Ishikawa (cell line): ENCODE data around the gene WNK2.

Source experiments
- CEBPB ChIP-seq: IDR thresholded peaks from 2 replicates; pipeline ENCODE4 v1.6.1; 2012
- CREB1 ChIP-seq: IDR thresholded peaks from 2 replicates; pipeline ENCODE4 v1.6.1; 2012; ENCODE audit warnings: low read depth
- EGR1 ChIP-seq: IDR thresholded peaks from 2 replicates; pipeline ENCODE4 v1.6.1; 2012
- EP300 ChIP-seq: IDR thresholded peaks from 2 replicates; pipeline ENCODE4 v1.6.1; 2012; ENCODE audit warnings: borderline replicate concordance
- FOXM1 ChIP-seq: IDR thresholded peaks from 2 replicates; pipeline ENCODE4 v1.6.1; 2012; ENCODE audit warnings: low read depth, borderline replicate concordance
- NFIC ChIP-seq: IDR thresholded peaks from 2 replicates; pipeline ENCODE4 v1.6.1; 2012
- RAD21 ChIP-seq: IDR thresholded peaks from 2 replicates; pipeline ENCODE4 v1.6.1; 2012; ENCODE audit warnings: low read depth
- TAF1 ChIP-seq: IDR thresholded peaks from 2 replicates; pipeline ENCODE4 v1.6.1; 2012; ENCODE audit warnings: low read depth, mild to moderate bottlenecking
- TCF12 ChIP-seq: IDR thresholded peaks from 2 replicates; pipeline ENCODE4 v1.6.1; 2012; ENCODE audit warnings: low read depth
- TEAD4 ChIP-seq: IDR thresholded peaks from 2 replicates; pipeline ENCODE4 v1.6.1; 2012
- YY1 ChIP-seq: IDR thresholded peaks from 2 replicates; pipeline ENCODE4 v1.6.1; 2012; ENCODE audit warnings: low read depth
- ZBTB7A ChIP-seq: IDR thresholded peaks from 2 replicates; pipeline ENCODE4 v1.6.1; 2012; ENCODE audit warnings: low read depth
- TF ChIP-seq, protein P1 (sequence below): IDR thresholded peaks from 2 replicates; pipeline ENCODE4 v1.6.1; 2012
- TF ChIP-seq, protein P2 (sequence below): IDR thresholded peaks from 2 replicates; pipeline ENCODE4 v1.6.1; 2012; ENCODE audit warnings: low read depth, mild to moderate bottlenecking
- TF ChIP-seq, protein P3 (sequence below): IDR thresholded peaks from 2 replicates; pipeline ENCODE4 v1.6.1; 2012

The WNK2 gene

DNA sequence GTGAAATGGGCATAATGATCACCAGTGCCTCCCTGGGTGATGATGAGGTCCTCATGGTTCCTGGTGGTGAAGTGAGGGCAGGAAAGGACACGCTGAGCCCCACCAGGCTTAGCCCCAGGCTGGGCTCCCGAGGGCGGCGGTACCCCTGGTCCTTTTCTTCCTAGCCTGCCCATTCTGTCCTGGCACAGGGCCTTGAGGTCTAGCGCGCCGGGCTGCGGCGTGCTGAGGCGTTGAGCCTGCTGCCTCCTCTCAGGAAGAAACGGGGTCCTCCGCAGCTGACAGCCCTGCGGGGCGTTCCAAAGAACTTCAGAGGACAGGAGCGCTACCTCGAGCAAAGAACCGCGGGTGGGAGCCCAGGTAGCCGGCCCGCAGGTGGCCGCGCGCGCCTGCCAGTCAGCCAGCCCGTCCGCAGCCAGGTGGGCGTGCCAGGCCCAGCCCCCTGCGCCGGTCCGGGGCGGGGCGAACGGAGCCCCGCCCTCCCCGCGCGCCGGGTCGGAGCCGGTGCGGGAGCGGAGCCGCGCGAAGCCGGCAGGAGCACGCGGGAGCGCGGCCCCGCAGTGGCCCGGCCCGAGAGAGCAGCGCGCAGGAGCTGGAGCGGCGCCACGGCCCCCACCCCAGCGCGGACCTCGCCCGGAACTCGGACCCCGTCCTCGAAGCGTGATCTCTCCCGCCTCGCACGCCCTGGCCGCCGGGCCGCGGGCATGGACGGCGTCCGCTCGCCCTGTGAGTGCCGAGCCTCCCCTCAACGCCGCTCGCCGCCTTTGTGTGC, at the start of gene WNK2:
Gene WNK2, plus strand, starts transcription at position 477 of the 769 bp plus-strand sequence. CDS start 791 bp downstream, outside the sequence.
- TF ChIP-seq ZBTB7A (no peak), TEAD4 (no peak), RAD21 (no peak), TAF1 (no peak), YY1 (no peak), TCF12 (peak; percentile 30; the same call in 1 of the 2 replicates), CREB1 (no peak), NFIC (no peak), CEBPB (no peak), EP300 (no peak), EGR1 (no peak)
- TF ChIP-seq, protein P1, sequence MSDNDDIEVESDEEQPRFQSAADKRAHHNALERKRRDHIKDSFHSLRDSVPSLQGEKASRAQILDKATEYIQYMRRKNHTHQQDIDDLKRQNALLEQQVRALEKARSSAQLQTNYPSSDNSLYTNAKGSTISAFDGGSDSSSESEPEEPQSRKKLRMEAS = peak; percentile 73
- TF ChIP-seq, protein P2, sequence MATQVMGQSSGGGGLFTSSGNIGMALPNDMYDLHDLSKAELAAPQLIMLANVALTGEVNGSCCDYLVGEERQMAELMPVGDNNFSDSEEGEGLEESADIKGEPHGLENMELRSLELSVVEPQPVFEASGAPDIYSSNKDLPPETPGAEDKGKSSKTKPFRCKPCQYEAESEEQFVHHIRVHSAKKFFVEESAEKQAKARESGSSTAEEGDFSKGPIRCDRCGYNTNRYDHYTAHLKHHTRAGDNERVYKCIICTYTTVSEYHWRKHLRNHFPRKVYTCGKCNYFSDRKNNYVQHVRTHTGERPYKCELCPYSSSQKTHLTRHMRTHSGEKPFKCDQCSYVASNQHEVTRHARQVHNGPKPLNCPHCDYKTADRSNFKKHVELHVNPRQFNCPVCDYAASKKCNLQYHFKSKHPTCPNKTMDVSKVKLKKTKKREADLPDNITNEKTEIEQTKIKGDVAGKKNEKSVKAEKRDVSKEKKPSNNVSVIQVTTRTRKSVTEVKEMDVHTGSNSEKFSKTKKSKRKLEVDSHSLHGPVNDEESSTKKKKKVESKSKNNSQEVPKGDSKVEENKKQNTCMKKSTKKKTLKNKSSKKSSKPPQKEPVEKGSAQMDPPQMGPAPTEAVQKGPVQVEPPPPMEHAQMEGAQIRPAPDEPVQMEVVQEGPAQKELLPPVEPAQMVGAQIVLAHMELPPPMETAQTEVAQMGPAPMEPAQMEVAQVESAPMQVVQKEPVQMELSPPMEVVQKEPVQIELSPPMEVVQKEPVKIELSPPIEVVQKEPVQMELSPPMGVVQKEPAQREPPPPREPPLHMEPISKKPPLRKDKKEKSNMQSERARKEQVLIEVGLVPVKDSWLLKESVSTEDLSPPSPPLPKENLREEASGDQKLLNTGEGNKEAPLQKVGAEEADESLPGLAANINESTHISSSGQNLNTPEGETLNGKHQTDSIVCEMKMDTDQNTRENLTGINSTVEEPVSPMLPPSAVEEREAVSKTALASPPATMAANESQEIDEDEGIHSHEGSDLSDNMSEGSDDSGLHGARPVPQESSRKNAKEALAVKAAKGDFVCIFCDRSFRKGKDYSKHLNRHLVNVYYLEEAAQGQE = no peak
- TF ChIP-seq, protein P3, sequence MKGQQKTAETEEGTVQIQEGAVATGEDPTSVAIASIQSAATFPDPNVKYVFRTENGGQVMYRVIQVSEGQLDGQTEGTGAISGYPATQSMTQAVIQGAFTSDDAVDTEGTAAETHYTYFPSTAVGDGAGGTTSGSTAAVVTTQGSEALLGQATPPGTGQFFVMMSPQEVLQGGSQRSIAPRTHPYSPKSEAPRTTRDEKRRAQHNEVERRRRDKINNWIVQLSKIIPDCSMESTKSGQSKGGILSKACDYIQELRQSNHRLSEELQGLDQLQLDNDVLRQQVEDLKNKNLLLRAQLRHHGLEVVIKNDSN = no peak

DNA sequence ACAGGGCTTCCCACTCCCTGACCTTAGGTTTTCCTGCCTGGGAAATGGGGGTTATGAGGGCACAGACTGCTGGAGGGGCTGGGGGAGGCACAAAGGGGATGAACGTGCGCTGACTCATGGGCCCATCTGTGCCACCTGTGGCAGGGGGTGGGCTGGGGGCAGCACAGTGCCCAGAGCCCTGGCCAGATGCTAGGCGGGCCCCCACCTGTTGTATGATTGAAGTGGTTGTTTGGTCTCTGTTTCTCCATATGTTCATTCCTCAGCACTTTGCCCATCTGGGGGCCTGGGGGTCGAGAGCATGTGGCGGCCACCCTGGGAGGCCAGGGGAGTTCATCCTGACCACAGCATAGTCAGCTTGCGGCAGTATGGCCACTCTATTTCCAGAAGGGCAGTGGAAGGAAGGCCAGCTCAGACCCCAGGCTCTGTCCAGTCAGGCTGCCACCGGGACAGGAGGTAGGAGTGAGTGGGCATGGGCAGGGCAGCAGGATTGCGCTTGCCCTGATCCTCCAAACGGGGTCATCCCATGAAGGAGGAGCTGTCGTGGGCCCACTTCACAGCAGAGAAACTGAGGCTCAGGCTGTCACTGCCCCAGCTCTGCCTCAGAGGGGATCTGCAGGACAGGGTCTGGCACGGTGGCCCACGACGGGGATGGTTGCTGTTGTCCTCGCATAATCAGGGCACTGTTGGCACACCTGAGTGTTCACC, 49.0 kb upstream of the WNK2 start:
- TF ChIP-seq FOXM1 = no peak
- TF ChIP-seq, protein P2 = no peak
- no peak for TF ChIP-seq YY1

DNA sequence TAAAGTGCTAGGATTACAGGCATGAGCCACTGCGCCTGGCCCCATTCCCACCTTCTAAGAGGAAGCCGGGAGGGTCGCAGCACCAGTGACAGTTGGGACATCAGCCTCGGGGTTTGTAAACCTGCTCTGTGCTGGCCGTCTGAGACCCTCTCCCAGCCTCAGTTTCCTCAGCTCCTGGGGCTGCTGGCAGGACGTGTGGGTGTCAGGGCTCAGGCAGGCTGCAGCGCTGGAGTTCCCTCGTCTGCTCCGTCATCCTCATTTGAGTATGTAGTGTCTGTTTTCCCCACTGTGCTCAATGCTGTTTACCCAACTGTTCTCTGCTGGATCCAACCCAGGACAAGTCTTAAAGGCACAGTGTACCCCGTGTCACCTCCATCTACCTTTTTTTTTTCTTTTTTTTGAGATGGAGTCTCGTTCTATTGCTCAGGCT, 47.9 kb upstream of the WNK2 start:
- no peak for TF ChIP-seq CREB1
- TF ChIP-seq, protein P1 = no peak
- no peak for TF ChIP-seq RAD21
- no peak for TF ChIP-seq TCF12
- TF ChIP-seq FOXM1 = no peak
- no peak for TF ChIP-seq ZBTB7A
- no peak for TF ChIP-seq TAF1
- TF ChIP-seq CEBPB = no peak

DNA sequence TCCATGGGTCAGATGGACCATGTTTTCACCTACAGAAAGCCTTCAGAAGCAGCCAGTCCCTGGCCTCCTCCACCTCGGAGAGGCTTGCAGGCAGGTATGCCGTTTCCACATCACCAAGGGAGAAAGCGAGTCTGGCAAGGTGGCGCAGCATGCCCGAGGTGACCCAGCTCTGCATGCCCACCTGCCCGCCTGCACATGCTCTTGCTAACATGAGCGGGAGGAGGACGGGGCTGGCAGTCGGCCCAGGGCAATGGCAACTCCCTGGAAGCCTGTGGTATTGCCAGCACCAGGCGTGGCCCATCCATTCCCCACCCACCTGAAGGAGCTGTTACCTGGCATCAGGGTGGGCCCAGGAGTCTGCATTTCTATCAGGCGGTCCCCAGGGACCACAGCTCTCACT, 46.6 kb upstream of the WNK2 start:
- TF ChIP-seq, protein P3 = no peak
- TF ChIP-seq EP300 = no peak
- no peak for TF ChIP-seq YY1
- TF ChIP-seq FOXM1 = no peak
- no peak for TF ChIP-seq CEBPB
- TF ChIP-seq, protein P1 = no peak
- no peak for TF ChIP-seq TAF1
- no peak for TF ChIP-seq CREB1
- TF ChIP-seq RAD21 = no peak
- TF ChIP-seq, protein P2 = no peak
- TF ChIP-seq NFIC = no peak
